Measurements from ENCODE around the gene MARS1.
"Not testable (repeated sequence)": the region's sequence is repeated elsewhere in the genome, so short reads cannot be mapped to it uniquely, and the experiment has no call there.

MARS1 gene

DNA sequence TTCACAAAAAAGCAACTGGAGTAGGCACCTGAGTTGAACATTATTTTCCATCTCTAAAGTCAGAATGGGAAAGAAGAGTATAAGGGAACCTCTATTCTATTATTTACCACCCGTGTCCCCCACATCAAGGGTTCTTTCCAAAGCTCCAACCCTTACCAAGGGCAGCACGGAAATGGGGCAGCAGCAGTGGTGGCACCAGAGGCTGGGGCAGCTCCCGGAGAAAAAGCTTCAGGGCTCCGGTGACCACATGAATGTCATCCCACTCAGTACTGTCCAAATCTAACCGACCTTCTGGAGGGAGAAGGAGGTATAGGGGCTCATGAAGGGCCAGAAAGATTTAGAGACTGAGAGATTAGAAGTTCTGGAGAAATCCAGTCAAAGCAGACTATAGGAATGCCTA lies 14.0 kb upstream of the MARS1 start:
- no peak for DNase-seq

DNA sequence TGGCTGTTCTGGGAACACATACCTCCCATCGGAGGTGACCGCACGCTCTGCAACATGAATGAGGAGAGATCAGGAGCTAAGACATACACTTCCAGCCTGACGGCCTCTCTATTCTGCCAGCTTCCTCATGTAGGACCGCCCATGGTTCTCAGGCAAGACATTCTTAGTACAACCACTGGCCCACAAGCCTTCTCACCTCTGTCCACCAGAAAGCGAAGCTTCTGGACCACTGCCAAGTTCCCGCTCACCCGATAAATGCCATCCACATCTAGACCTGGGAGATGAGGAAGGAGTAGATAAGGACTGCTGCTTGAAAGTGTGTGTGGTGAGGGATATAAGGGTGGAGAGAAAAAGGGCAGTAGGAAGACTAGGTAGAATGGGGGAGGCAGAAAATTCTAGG lies 13.4 kb upstream of the MARS1 start:
- no peak for DNase-seq

DNA sequence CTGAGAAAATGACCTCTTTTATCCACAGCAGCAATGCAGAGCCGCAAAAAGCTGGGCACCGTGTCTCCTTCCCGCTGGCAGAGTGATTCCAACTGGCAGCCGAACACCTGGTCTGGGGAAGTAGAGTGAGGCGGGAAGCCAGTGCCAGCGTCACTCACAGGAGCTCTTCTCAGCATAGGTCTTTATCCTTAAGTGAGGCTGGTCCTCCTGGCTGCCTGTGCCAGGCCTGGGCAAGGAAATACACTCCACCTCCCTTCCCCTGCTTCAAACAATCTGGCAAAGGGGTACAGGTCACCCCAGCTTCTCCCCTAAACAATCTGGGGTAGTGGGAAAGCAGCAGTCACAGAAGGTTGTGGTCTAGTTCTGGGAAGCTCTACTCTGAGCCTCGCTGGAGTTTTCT lies 13.0 kb upstream of the MARS1 start:
- DNase-seq: peak; percentile 46

DNA sequence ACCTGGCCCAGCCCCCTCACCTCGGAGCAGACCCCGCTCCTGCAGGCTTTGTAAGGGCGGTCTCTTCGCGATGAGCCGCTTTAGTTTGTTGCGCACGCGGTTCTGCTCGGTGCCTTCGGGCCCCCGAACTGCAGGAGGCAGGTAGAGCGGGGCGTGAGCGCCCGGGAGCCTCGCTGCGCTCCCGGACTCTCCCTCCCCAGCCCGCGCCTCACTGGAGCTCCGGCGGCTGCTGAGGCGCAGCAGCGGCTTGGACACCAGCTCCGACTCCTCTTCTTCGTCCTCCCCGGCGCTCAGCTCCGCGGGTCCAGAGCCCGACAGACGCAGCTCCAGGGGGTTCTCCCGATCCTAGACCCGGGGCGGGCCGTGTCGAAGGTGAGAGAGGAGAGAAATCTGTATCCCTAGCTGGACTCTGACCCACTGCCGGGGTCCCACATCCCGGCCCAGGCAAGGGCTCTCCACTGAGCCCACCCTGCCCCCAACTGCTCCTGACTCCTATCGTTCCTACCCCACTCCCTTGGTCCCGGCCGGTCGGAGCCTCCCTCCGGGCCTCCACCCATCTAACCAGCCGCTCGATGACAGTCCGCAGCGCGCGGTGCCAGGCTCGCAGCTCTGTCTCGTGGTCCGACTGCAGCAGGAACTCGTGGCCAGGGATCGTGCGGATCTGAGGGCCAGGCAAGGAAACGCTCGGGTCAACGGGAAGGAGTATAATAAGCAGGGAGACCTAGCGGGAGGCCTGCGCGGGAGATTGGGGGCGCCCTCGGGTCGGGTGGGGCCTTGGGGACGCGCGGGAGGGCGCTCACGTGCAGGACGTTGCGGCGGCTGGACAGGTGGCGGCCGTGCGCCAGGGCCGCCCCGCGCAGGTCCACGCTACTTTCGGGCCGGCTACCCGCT lies 12.4 kb upstream of the MARS1 start:
- DNase-seq: no peak

DNA sequence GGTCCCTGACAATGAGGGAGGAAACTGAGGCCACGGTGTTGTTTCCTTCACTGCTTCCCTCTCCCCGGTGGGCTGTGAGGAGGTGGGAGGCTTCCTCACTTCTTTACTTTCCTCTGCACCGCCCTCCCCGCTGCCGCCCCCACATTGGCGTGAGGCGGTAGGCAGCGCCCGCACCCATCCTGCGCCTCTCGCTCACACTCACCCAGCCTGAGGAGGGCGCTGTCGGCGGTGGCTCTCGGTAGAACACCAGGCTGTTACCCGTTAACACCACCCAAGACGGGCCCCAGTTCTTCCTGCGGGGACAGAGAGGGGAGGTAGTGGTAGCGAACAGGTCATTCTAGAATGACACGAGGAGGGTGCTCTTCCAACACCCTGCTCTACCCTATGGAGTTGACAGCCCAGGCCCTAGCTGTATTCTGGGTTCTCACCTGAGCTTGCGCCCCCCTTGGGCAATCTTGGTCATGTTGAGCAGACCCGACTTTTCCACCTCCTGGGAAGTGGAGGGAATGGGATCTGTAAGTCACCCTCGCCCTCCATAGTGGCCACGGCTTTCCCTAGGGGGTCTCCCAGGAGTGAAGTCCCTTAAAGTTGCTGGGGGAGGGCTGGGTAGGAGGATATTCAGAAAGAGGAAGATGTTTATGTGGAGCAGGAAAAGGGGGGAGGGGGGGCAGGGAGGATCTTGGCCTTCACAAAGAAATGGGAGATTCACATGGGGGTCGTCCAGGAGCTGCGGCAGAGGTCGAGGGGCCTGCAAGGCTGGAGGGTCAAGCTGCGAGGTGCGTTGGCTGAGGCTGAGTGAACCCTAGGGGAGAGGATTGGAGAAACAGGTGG lies 11.5 kb upstream of the MARS1 start:
- no peak for DNase-seq

DNA sequence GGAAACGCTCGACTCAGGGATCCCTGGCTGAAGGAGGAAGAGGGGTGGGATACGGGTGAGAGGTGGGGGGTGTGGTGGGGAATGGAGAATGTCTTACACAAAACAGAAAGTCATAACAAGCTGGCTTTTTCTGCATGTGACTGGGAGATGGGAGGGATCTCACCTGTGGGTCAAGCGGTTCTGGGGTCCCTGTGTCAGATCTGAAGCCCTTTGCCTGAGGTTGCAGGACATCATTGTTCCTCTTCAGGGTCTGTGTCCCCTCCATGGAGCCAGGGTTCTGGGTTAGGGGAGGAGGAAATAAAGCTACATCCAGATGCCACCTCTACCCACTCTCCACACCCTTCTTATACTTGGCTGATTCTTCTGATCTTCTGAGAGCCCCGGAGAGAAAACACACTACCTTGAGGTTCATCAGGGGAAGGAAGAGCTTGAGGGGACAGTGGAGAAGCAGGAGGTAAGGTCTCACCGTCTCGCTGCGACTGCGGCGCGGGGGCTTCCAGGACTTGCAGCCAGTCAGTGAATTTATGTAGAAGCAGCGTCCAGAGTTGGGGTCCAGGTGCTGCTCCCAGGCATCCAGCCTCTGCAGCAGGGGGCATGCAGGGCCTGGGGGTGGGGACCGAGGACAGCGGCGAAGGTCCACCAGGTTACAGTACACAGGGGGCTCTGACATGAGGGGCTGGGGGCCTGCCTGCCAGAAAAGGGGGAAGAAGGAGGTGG lies 10.7 kb upstream of the MARS1 start:
- DNase-seq: no peak

DNA sequence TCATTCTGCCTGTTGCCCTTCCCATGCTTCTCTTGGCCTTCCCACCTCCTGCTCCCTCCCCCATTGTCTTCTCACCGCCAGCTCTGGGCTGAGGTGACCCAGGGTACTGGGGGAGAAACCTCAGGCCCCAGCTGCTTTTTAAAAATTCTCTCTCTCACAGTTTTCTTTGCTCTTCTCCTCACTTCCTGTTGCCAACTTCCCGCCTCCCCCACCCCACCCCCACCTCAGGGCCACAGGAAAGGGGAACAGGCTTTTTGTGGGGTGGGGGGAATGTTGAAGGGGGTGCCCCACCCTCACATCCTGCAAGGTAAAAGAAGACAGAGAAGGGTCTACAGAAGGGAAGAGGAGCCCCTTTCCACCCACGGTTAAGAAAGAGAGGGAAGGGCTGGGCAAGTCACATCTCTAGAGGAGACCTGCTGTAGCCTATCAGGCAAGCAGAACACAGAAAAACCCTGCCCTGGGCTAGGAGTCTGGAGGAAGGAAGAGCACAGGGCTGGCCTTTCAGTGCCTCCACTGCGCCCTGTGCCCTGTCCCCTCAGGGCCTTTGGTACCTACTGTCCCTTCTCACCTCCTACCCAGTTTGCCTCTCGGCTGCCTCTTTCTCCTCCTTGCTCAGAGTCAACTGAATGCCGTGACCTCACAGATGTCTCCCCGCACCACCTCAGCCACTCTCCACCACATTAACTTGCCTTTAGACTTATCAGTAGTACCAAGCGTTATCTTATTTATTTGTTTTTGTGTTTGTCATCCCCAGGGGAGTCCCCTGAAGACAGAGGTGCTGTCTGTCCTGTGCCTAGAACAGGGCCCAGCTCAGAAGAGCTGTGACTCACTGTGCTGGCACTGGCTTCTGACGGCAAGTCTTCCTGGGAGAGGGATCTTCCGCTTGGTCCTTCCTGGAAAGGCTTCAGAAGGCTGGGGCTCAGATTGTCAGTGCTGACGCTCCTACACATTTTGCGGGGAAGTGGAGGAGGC lies 9.9 kb upstream of the MARS1 start:
- DNase-seq: no peak

DNA sequence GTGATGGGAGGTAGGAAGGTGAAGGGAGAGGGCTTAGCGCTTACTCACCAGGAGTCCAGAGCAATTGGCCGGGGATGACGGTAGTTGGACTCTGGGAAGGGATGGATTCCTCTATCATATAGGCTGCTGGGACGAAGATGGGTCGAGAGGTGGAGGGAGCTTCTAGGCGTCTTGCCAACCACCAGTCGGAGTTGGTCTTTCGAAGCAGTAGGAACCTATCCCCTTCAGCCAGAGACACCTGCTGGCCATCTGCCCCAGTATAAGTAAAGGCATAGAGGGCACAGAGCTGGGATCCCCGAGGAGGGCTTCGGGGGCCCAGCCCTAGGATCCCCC lies 8.9 kb upstream of the MARS1 start:
- no peak for DNase-seq

DNA sequence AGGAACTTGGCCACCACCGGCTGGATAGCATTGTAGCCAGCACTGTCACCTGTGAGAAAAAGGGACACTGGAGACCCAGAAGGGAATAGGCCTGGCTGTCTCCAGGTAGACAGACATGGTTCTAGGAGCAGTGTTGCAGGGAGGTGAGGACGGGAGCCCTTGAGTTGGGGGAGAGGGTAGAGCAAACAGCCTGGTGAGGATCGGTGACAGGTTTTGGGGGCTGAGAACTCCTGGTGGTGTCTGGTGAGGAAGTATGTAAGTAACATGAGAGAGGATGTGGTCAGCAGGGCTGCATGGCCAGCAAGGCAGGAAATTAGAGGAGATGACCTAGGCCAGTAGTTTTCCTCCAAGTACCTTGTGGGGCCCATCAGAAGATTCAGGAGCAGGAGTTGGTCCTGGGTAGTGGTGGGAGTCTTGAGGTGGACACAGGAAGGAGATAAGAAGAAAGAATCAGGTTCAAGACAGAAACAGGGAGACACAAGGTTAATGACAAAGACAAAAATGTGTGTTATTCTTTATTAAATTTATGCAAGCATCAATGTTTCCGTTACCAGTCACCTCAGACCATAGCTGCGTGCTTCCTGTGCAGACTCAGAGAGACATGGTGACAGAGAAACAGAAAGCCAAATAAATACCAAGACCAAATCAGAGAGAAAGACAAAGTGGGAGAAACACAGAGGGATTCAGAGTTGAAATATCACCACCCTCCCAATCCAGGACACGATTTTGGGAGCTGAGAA lies 8.3 kb upstream of the MARS1 start, which contains the start of gene ARHGAP9:
Gene ARHGAP9, minus strand, starts transcription at position 491 of the 740 bp plus-strand sequence. Its CDS starts 460 bp downstream, at position 31.
- DNase-seq: no peak

DNA sequence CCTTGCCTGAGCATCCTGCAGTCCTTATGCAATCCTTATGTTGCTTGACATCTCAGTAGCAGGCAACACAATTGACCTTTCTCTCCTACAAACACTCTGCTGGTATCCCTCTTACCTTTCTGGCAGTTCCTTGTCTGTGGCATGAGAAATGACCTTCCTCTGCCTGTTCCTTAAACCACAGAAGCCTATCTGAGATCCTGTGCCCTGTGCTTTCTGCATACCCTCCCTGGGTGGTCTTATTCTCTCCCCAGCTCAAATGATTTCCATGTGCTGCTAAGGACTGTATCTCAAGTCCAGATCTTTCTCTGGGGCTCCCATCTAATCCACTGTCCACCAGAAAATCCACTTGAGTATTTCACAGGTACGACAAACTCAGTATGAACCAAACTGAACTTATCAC lies 6.2 kb upstream of the MARS1 start:
- no peak for DNase-seq

DNA sequence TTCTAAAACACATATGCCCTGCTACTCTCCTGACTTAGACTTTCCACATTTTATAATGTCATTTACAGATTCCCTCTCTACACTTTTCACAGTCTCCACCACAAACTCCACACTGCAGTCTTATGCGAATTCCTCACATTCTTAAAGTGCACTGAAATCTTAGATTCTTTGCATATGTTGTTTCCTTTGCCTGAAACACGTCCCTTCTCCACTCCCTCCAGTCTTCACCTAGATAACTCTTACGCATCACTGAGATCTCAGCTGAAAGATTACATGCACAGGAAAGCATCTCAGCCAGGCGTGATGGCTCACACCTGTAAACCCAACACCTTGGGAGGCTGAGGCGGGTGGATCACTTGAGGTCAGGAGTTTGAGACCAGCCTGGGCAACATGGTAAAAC lies 4.4 kb upstream of the MARS1 start:
- DNase-seq: no peak

DNA sequence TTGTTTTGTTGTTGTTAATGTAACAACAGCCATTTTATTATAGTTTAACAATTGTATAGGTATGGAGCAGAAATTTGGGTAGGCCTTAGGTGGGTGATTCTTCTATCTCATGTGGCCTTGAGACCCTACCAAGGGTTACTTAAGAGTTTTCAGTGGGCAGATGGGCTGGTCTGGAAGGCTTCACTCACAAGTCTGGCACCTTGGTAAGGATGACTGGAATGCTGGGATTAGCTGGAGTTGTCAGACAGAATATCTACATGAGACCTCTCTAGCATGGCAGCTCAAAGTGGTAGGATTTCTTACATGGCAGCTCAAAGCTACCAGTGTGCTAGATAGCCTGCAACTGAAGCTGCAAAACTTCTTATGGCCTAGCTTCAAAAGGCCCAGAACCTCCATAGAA lies 2.2 kb upstream of the MARS1 start:
- DNase-seq: no peak

DNA sequence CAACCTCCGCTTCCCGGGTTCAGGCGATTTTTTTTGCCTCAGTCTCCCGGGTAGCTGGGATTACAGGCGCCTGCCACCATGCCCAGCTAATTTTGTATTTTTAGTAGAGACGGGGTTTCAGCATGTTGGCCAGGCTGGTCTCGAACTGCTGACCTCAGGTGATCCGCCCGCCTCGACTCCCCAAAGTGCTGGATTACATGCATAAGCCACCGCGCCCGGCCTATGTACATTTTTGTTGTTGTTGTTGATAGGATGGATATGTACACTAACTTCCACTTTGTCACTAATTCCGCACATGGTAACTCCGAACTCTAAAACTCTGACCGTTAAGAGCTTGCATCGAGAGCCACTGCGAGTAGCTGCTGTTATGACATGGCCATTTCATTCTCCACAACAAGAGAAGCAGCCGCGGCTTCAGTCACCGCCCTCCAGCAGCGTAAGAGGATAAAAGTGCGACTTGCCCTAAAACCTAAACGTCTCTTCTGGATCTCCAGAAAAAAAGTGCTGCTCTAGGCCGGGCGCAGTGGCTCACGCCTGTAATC lies 742 bp upstream of the MARS1 start:
- no peak for DNase-seq

DNA sequence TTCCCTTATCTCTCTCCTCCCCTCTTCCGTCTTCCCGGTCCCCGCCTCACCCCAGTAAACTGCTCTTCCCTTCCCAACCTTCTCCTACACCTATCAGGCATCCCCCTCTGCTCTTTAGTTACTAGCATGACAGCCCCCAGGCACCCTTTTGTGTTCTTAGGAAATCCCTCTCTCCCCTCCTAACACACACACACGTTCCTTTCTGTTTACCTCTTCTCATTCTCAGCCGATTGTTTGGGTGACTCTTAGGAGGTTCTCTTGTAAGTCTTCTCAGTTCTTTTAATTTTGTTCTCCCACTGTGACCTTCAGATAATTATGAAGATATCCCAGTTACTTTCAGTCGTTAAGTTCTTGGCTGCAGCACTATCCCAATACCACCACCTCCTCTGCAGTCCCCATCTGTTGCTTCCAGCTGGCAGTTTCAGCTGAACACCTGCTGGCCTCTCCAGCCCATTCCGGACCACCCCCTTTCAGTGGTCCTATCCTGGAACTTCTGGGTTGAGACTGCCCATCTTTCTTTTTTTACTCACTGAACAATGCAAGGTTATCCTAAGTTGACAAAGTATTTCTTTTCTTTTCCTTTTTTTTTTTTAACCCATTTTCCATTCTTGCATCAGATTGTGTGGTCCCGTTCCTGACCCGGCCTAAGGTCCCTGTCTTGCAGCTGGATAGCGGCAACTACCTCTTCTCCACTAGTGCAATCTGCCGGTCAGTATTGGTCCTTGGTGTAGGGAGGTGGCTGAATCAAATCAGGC lies 711 bp downstream of the MARS1 start:
- no peak for DNase-seq

DNA sequence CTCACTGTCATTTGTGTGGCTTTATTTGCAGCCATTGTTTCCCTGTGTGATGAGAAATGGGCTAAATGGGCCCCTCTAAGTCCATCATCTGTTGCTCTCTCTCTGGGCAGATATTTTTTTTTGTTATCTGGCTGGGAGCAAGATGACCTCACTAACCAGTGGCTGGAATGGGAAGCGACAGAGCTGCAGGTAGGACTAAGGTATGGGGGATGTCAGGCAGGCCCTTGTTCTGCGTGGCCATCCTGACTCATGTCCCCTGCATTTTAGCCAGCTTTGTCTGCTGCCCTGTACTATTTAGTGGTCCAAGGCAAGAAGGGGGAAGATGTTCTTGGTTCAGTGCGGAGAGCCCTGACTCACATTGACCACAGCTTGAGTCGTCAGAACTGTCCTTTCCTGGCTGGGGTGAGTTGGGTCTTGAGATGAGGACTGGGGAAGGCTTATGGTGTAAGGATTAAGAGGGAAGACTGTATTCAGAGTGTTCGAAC lies 1.3 kb downstream of the MARS1 start:
- DNase-seq: no peak

DNA sequence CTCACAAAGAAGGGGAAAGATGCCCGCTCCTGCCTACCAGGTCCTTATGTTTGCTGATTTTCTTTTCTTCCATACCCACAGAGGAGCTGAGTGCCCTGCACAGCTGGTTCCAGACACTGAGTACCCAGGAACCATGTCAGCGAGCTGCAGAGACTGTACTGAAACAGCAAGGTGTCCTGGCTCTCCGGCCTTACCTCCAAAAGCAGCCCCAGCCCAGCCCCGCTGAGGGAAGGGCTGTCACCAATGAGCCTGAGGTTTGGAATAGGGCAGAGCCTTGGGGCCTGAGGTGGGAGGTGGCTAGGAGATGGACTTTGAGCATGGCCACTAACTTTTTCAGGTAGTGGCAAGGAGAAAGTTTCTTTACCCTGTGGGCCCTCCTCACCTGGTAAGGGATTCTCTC lies 2.3 kb downstream of the MARS1 start:
- no peak for DNase-seq

DNA sequence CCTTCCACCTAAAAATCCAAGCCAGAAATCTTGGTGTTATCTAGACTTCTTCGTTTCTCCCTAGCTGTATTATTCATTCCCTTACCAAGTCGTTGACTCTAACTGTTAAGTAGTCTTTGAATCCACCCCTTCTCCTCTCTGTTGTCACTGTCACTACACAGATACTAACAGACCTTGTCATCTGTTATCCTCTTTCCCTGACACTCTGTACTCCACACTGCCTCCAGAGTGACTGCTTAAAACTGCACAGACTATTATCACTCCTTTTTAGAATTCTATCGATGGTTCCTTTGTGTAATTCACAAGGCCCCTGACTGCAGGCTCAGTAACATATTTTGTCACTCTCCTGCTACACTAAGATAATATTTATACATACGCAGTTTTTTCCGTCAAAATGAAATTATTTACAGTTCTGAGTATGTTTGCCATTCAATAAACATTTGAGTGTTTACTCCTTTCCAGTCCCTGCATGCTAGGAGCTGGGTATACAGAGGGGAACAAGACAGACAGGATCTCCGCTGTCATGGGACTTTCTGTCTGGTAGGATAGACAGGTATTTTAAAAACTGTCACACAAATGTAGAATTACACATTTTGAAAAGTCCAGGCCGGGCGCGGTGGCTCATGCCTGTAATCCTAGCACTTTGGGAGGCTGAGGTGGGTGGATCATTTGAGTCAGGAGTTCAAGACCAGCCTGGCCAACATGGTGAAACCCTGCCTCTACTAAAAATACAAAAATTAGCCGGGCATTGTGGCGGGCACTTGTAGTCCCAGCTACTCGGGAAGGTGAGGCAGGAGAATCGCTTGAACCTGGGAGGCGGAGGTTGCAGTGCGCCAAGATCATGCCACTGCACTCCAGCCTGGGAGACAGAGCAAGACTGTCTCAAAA lies 3.8 kb downstream of the MARS1 start:
- no peak for DNase-seq

DNA sequence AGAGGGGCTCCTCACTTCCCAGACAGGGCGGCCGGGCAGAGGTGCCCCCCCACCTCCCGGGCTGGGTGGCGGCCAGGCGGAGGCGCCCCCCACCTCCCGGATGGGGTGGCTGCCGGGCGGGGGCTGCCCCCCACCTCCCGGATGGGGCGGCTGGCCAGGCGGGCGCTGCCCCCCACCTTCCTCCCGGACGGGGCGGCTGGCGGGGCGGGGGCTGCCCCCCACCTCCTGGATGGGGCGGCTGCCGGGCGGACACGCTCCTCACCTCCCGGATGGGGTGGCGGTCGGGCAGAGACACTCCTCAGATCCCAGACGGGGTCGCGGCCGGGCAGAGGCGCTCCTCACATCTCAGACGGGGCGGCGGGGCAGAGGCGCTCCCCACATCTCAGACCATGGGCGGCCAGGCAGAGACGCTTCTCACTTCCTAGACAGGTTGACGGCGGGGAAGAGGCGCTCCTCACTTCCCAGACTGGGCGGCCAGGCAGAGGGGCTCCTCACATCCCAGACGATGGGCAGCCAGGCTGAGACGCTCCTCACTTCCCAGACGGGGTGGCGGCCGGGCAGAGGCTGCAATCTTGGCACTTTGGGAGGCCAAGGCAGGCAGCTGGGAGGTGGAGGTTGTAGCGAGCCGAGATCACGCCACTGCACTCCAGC lies 7.3 kb downstream of the MARS1 start:
- not testable (repeated sequence) for DNase-seq

DNA sequence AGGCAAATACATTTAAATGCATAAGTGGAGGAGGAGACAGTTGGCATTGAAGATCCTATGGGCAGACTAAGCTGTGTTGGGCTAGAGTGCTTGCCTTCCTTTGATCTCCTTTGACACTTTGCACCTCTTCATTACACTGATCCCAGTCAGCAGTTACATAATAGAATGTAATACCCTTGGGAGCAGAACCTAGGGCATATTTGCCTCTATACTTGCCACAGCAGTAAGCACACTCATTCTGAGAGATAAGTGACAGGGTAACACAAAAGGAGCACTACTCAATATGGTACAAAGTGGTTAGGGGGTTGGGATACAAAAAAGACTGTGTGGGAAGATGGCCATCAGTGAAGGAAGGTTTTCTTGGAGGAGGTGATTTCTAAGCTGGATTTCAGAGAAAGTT lies 9.0 kb downstream of the MARS1 start:
- no peak for DNase-seq

Measured in NCI-H2107 (cell line).